ENCODE measurements around the gene DCST1.

GRCh38 chr1:155066777-155067176 is 33.2 kb downstream of the DCST1 start:
- TF ChIP-seq CTCF (IDR thresholded peaks at IDR 0.05; ENCODE audit: low read depth, low read length) (no peak), POLR2A (IDR thresholded peaks at IDR 0.05; ENCODE audit: extremely low read depth, insufficient read length) (no peak), MAX (IDR thresholded peaks at IDR 0.05; ENCODE audit: low read depth, low read length) (no peak)
